Measurements from ENCODE around the gene GLIPR2. TPM values are rescaled to one million over a fixed set of nuclear protein-coding genes. Genes with fewer than 3 reads are reported as not detected.

Gene GLIPR2
- total and polyA plus RNA-seq, 2 of the 13 experiments (the other 11 are each of a cell fraction or from before 2014, with no cell fraction given), result 0.08 to 0.42 TPM

DNA sequence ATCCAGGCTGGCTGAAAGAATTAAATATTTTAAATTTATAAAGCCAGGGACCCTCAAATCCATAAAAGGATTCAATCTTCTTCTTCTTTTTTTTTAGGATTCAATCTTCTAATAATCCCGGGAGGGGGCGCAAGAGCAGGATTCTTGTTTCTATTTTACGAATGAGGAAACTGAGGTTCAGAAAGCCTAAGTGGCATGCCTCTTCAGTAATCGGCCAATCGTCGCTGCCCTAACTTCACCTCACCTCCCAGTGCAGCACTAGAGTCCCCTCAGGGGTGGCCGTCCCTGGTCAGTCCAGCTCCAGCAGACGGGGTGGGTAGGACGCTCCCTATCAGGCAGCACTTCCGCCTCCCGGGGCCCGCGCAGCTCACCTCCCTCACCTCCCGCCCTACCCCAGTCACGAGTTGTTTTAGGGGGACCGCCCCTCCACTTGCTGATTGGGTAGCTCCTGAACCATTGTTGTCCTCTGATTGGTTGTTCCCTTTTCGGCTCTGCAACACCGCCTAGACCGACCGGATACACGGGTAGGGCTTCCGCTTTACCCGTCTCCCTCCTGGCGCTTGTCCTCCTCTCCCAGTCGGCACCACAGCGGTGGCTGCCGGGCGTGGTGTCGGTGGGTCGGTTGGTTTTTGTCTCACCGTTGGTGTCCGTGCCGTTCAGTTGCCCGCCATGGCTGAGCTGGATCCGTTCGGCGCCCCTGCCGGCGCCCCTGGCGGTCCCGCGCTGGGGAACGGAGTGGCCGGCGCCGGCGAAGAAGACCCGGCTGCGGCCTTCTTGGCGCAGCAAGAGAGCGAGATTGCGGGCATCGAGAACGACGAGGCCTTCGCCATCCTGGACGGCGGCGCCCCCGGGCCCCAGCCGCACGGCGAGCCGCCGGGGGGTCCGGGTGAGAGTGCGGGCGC is 54.1 kb downstream of the GLIPR2 start, which contains the start of gene CLTA (continued):
- TF ChIP-seq, protein P1, sequence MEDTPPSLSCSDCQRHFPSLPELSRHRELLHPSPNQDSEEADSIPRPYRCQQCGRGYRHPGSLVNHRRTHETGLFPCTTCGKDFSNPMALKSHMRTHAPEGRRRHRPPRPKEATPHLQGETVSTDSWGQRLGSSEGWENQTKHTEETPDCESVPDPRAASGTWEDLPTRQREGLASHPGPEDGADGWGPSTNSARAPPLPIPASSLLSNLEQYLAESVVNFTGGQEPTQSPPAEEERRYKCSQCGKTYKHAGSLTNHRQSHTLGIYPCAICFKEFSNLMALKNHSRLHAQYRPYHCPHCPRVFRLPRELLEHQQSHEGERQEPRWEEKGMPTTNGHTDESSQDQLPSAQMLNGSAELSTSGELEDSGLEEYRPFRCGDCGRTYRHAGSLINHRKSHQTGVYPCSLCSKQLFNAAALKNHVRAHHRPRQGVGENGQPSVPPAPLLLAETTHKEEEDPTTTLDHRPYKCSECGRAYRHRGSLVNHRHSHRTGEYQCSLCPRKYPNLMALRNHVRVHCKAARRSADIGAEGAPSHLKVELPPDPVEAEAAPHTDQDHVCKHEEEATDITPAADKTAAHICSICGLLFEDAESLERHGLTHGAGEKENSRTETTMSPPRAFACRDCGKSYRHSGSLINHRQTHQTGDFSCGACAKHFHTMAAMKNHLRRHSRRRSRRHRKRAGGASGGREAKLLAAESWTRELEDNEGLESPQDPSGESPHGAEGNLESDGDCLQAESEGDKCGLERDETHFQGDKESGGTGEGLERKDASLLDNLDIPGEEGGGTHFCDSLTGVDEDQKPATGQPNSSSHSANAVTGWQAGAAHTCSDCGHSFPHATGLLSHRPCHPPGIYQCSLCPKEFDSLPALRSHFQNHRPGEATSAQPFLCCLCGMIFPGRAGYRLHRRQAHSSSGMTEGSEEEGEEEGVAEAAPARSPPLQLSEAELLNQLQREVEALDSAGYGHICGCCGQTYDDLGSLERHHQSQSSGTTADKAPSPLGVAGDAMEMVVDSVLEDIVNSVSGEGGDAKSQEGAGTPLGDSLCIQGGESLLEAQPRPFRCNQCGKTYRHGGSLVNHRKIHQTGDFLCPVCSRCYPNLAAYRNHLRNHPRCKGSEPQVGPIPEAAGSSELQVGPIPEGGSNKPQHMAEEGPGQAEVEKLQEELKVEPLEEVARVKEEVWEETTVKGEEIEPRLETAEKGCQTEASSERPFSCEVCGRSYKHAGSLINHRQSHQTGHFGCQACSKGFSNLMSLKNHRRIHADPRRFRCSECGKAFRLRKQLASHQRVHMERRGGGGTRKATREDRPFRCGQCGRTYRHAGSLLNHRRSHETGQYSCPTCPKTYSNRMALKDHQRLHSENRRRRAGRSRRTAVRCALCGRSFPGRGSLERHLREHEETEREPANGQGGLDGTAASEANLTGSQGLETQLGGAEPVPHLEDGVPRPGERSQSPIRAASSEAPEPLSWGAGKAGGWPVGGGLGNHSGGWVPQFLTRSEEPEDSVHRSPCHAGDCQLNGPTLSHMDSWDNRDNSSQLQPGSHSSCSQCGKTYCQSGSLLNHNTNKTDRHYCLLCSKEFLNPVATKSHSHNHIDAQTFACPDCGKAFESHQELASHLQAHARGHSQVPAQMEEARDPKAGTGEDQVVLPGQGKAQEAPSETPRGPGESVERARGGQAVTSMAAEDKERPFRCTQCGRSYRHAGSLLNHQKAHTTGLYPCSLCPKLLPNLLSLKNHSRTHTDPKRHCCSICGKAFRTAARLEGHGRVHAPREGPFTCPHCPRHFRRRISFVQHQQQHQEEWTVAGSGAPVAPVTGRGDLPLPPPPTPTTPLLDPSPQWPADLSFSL (CRISPR knock-in tag; IDR thresholded peaks at IDR 0.05), result no peak
- TF ChIP-seq CEBPB (IDR thresholded peaks at IDR 0.05; ENCODE audit: borderline replicate concordance, low read depth, low read length) (no peak), ZNF883 (CRISPR knock-in tag; IDR thresholded peaks at IDR 0.05; ENCODE audit: not compliant biosample characterization) (peak; percentile 82), ZFP36L2 (CRISPR knock-in tag; IDR thresholded peaks at IDR 0.05) (no peak), RAD21 (CRISPR knock-in tag; IDR thresholded peaks at IDR 0.05) (peak; percentile 33; the same call in 1 of the 2 replicates), NFRKB (IDR thresholded peaks at IDR 0.05) (no peak), EEA1 (CRISPR knock-in tag; IDR thresholded peaks at IDR 0.05; ENCODE audit: borderline replicate concordance) (no peak), ZNF678 (CRISPR knock-in tag; IDR thresholded peaks at IDR 0.05) (peak; percentile 94), ZNF124 (CRISPR knock-in tag; IDR thresholded peaks at IDR 0.05) (no peak), KLF6 (CRISPR knock-in tag; IDR thresholded peaks at IDR 0.05) (0 out of 2 replicates have a peak, but pooled peaks have one; percentile 45), ZSCAN30 (CRISPR knock-in tag; IDR thresholded peaks at IDR 0.05) (no peak), ZNF333 (CRISPR knock-in tag; IDR thresholded peaks at IDR 0.05; ENCODE audit: borderline replicate concordance) (no peak), ZNF562 (CRISPR knock-in tag; IDR thresholded peaks at IDR 0.05; ENCODE audit: borderline replicate concordance) (no peak), MED1 (CRISPR knock-in tag; IDR thresholded peaks at IDR 0.05) (peak; percentile 66), FOXJ3 (CRISPR knock-in tag; IDR thresholded peaks at IDR 0.05; ENCODE audit: borderline replicate concordance) (peak; percentile 59; the same call in 1 of the 2 replicates), ZNF292 (CRISPR knock-in tag; IDR thresholded peaks at IDR 0.05; ENCODE audit: borderline replicate concordance, low read depth) (peak; percentile 81), THAP11 (CRISPR knock-in tag; IDR thresholded peaks at IDR 0.05) (peak; percentile 81), ZKSCAN1 (IDR thresholded peaks at IDR 0.05; ENCODE audit: low read length) (no peak), CBX1 (IDR thresholded peaks at IDR 0.05; ENCODE audit: low read depth) (no peak), SRF (IDR thresholded peaks at IDR 0.05; ENCODE audit: low read depth, low read length) (peak; percentile 25)
- TF ChIP-seq, protein P2, sequence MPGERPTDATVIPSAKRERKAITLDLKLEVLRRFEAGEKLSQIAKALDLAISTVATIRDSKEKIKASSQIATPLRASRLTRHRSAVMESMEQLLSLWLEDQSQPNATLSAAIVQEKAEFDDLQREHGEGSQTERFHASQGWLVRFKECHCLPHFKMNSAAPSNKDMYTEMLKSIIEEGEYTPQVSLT (CRISPR knock-in tag; IDR thresholded peaks at IDR 0.05; ENCODE audit: borderline replicate concordance, low read depth), result no peak
- TF ChIP-seq, protein P3, sequence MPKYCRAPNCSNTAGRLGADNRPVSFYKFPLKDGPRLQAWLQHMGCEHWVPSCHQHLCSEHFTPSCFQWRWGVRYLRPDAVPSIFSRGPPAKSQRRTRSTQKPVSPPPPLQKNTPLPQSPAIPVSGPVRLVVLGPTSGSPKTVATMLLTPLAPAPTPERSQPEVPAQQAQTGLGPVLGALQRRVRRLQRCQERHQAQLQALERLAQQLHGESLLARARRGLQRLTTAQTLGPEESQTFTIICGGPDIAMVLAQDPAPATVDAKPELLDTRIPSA (CRISPR knock-in tag; IDR thresholded peaks at IDR 0.05; ENCODE audit: borderline replicate concordance), result no peak
- TF ChIP-seq, protein P4, sequence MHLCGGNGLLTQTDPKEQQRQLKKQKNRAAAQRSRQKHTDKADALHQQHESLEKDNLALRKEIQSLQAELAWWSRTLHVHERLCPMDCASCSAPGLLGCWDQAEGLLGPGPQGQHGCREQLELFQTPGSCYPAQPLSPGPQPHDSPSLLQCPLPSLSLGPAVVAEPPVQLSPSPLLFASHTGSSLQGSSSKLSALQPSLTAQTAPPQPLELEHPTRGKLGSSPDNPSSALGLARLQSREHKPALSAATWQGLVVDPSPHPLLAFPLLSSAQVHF (CRISPR knock-in tag; IDR thresholded peaks at IDR 0.05), result no peak
